ENCODE results near the gene AGR2.

AGR2 gene

DNA sequence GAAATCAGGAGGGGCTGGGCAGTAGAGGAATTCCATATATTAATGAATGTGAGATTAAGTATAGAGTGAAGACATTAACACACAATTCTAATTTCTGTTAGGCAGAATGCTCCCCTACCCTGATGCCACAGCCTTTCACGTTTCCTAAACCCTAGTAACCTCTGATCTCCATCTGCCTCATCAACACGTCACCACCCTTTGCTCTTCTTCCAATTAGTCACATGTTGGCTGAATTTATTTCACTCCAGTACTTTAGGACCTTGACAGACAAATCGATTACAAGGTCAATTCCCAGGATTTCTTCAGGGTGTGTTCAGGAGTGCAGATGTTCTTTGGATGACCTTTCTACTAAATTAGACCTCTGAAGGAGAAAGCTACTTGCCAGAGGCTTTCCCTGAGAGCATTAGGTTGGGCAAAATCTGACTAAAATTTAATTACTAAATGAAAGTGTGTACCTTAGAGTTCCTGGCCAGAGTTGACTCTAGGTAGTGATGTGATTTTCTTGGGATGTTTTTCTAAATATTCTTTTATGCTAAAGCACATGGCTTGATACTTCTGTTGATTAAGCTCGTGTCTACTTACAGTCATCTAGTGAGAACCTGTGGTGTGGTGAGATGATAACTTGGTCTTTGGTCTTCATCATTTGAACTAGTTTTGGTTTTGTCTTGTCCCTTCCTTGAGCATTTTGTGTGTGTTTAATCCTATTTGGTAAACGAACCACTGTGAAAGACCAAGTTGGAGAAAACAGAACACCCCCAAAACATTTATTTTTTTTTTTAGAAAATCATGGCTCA, 12.7 kb downstream of the AGR2 start:
- DNase-seq (ENCODE audit: low read depth): no peak
- Histone ChIP-seq H3K4me3 (ENCODE audit: low read length) (no peak overlapping the region), H3K27me3 (replicated peaks; ENCODE audit: control insufficient read depth, insufficient read depth, low read length) (no peaks in the 10 kb centered on the region), H3K9ac (ENCODE audit: low read length) (no peak overlapping the region), H3K36me3 (ENCODE audit: control insufficient read depth, insufficient read depth, low read length, severe bottlenecking) (no peaks in the 10 kb centered on the region), H3K4me1 (ENCODE audit: control insufficient read depth, insufficient read depth, low read length) (peaks cover 9% of the 10 kb centered on the region), H3K9me3 (ENCODE audit: control insufficient read depth, low read length) (no peaks in the 10 kb centered on the region)

DNA sequence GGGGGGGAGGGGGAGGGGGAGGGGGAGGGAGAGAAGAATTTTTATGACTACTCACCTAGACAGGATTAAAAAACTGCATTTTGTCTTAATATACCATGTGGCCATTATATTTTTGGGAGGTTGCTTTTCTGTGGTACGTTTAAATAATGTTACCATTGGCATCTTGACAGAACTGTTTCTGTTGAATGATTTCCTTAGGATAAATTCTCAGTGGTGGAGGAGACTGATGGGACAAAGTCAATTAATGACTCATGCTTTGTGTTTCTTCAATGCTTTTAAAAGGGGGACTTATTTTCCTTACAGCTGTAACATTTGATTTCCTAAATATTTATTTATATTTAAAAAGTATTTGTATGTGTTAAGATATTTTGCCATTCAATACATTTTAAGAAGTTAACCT, 13.7 kb downstream of the AGR2 start:
- no peak overlapping the region for H3K4me3 ChIP-seq (ENCODE audit: low read length)

DNA sequence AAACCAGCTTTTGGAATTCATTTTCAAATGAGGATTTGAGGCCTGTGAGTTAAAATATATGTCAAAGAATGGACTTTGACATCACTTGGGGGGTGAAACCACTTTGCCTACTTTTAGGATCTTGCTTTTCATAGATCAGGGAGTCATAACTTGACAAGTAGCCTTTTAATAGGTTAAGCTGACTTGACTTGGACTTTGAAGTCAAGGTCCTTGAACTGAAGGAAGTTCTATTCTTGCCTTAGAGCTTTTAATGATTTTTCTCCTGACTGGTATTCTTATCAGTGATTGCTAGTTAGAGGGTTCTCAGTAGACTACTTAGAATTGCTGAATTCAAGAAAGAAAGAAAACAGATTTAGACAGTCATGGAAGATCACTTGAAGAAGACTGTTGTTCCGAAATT, 17.7 kb downstream of the AGR2 start:
- no peaks in the 10 kb centered on the region for H3K9me3 ChIP-seq (ENCODE audit: control insufficient read depth, low read length)
- H3K4me1 ChIP-seq (ENCODE audit: control insufficient read depth, insufficient read depth, low read length): peaks cover 7% of the 10 kb centered on the region
- no peak overlapping the region for H3K9ac ChIP-seq (ENCODE audit: low read length)
- H3K4me3 ChIP-seq (ENCODE audit: low read length): no peak overlapping the region
- no peaks in the 10 kb centered on the region for H3K36me3 ChIP-seq (ENCODE audit: control insufficient read depth, insufficient read depth, low read length, severe bottlenecking)
- DNase-seq (ENCODE audit: low read depth): no peak
- no peaks in the 10 kb centered on the region for H3K27me3 ChIP-seq (replicated peaks; ENCODE audit: control insufficient read depth, insufficient read depth, low read length)

More for the DNA sequence above, 13.7 kb downstream of the AGR2 start:
- no peaks in the 10 kb centered on the region for H3K36me3 ChIP-seq (ENCODE audit: control insufficient read depth, insufficient read depth, low read length, severe bottlenecking)
- no peak overlapping the region for H3K9ac ChIP-seq (ENCODE audit: low read length)
- peaks cover 9% of the 10 kb centered on the region for H3K4me1 ChIP-seq (ENCODE audit: control insufficient read depth, insufficient read depth, low read length)
- DNase-seq (ENCODE audit: low read depth): no peak
- H3K9me3 ChIP-seq (ENCODE audit: control insufficient read depth, low read length): no peaks in the 10 kb centered on the region
- no peaks in the 10 kb centered on the region for H3K27me3 ChIP-seq (replicated peaks; ENCODE audit: control insufficient read depth, insufficient read depth, low read length)

- DNase-seq (ENCODE audit: low read depth): no peak
- H3K4me1 ChIP-seq (ENCODE audit: control insufficient read depth, insufficient read depth, low read length): no peaks in the 10 kb centered on the region
- H3K4me3 ChIP-seq (ENCODE audit: low read length): no peak overlapping the region
- no peaks in the 10 kb centered on the region for H3K36me3 ChIP-seq (ENCODE audit: control insufficient read depth, insufficient read depth, low read length, severe bottlenecking)
- H3K9me3 ChIP-seq (ENCODE audit: control insufficient read depth, low read length): no peaks in the 10 kb centered on the region
- H3K27me3 ChIP-seq (replicated peaks; ENCODE audit: control insufficient read depth, insufficient read depth, low read length): no peaks in the 10 kb centered on the region
- no peak overlapping the region for H3K9ac ChIP-seq (ENCODE audit: low read length)
These were observed 18.5 kb downstream of the AGR2 start for GRCh38 chr7:16786257-16786656.

GRCh38 chr7:16785846-16786245, 19.0 kb downstream of the AGR2 start:
- H3K9ac ChIP-seq (ENCODE audit: low read length): no peak overlapping the region
- no peaks in the 10 kb centered on the region for H3K27me3 ChIP-seq (replicated peaks; ENCODE audit: control insufficient read depth, insufficient read depth, low read length)
- DNase-seq (ENCODE audit: low read depth): no peak
- no peaks in the 10 kb centered on the region for H3K9me3 ChIP-seq (ENCODE audit: control insufficient read depth, low read length)
- H3K4me1 ChIP-seq (ENCODE audit: control insufficient read depth, insufficient read depth, low read length): no peaks in the 10 kb centered on the region
- no peaks in the 10 kb centered on the region for H3K36me3 ChIP-seq (ENCODE audit: control insufficient read depth, insufficient read depth, low read length, severe bottlenecking)
- H3K4me3 ChIP-seq (ENCODE audit: low read length): no peak overlapping the region

- Histone ChIP-seq H3K27me3 (replicated peaks; ENCODE audit: control insufficient read depth, insufficient read depth, low read length) (no peaks in the 10 kb centered on the region), H3K9ac (ENCODE audit: low read length) (no peak overlapping the region), H3K4me3 (ENCODE audit: low read length) (no peak overlapping the region), H3K9me3 (ENCODE audit: control insufficient read depth, low read length) (no peaks in the 10 kb centered on the region), H3K36me3 (ENCODE audit: control insufficient read depth, insufficient read depth, low read length, severe bottlenecking) (no peaks in the 10 kb centered on the region), H3K4me1 (ENCODE audit: control insufficient read depth, insufficient read depth, low read length) (no peaks in the 10 kb centered on the region)
- no peak for DNase-seq (ENCODE audit: low read depth)
These were observed 19.5 kb downstream of the AGR2 start for GRCh38 chr7:16785321-16785720.

DNA sequence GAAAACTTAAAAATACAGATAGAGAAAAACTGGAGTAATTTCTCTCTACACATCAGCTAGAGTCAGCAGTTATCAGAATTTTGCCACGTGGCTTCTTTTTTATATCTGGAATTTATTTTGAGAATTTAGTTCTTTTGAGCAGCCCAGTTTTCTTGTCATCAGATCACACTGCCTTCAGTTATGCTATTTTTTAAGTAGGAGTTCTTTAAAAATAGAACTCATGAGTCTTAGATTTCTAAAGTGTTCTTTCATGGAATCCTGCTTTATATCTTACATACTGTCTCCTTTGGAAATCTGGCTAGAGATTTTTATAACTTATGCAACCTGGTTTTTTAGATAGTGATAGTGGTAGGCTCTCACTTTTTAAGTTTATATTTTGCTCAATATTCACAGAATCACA, 24.2 kb downstream of the AGR2 start:
- no peaks in the 10 kb centered on the region for H3K36me3 ChIP-seq (ENCODE audit: control insufficient read depth, insufficient read depth, low read length, severe bottlenecking)
- no peaks in the 10 kb centered on the region for H3K9me3 ChIP-seq (ENCODE audit: control insufficient read depth, low read length)
- H3K27me3 ChIP-seq (replicated peaks; ENCODE audit: control insufficient read depth, insufficient read depth, low read length): no peaks in the 10 kb centered on the region
- no peak overlapping the region for H3K4me3 ChIP-seq (ENCODE audit: low read length)
- no peak for DNase-seq (ENCODE audit: low read depth)
- no peaks in the 10 kb centered on the region for H3K4me1 ChIP-seq (ENCODE audit: control insufficient read depth, insufficient read depth, low read length)
- H3K9ac ChIP-seq (ENCODE audit: low read length): no peak overlapping the region

GRCh38 chr7:16779051-16779450, 25.7 kb downstream of the AGR2 start:
- Histone ChIP-seq H3K36me3 (ENCODE audit: control insufficient read depth, insufficient read depth, low read length, severe bottlenecking) (no peaks in the 10 kb centered on the region), H3K9ac (ENCODE audit: low read length) (no peak overlapping the region), H3K9me3 (ENCODE audit: control insufficient read depth, low read length) (no peaks in the 10 kb centered on the region), H3K27me3 (replicated peaks; ENCODE audit: control insufficient read depth, insufficient read depth, low read length) (no peaks in the 10 kb centered on the region), H3K4me1 (ENCODE audit: control insufficient read depth, insufficient read depth, low read length) (no peaks in the 10 kb centered on the region), H3K4me3 (ENCODE audit: low read length) (no peak overlapping the region)
- DNase-seq (ENCODE audit: low read depth): no peak

DNA sequence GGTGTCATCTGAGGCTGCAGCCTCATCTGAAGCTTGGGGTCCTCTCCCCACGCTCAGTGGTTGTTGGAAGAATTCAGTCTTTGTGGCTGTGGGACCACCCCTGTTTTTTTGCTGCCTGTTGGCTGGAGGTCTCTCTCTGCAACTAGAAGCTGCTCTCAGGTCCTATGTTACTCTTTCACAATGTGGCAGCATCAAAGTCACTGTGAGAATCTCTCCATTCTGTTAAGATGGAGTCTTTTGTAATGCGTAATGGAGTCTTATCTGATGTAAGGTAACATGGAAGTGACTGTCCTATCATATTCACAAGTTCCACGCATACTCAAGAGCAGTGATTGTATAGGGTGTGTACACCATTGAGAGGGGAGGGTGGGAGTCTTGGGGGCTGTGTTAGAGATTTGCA, 26.3 kb downstream of the AGR2 start:
- H3K4me1 ChIP-seq (ENCODE audit: control insufficient read depth, insufficient read depth, low read length): no peaks in the 10 kb centered on the region
- no peaks in the 10 kb centered on the region for H3K27me3 ChIP-seq (replicated peaks; ENCODE audit: control insufficient read depth, insufficient read depth, low read length)
- no peak for DNase-seq (ENCODE audit: low read depth)
- no peaks in the 10 kb centered on the region for H3K36me3 ChIP-seq (ENCODE audit: control insufficient read depth, insufficient read depth, low read length, severe bottlenecking)
- no peak overlapping the region for H3K9ac ChIP-seq (ENCODE audit: low read length)
- no peaks in the 10 kb centered on the region for H3K9me3 ChIP-seq (ENCODE audit: control insufficient read depth, low read length)
- H3K4me3 ChIP-seq (ENCODE audit: low read length): no peak overlapping the region

- DNase-seq (ENCODE audit: low read depth): no peak
- Histone ChIP-seq H3K9me3 (ENCODE audit: control insufficient read depth, low read length) (no peaks in the 10 kb centered on the region), H3K4me1 (ENCODE audit: control insufficient read depth, insufficient read depth, low read length) (no peaks in the 10 kb centered on the region), H3K36me3 (ENCODE audit: control insufficient read depth, insufficient read depth, low read length, severe bottlenecking) (no peaks in the 10 kb centered on the region), H3K27me3 (replicated peaks; ENCODE audit: control insufficient read depth, insufficient read depth, low read length) (no peaks in the 10 kb centered on the region), H3K4me3 (ENCODE audit: low read length) (no peak overlapping the region), H3K9ac (ENCODE audit: low read length) (no peak overlapping the region)
These were observed 28.7 kb downstream of the AGR2 start for GRCh38 chr7:16776053-16776452.

DNA sequence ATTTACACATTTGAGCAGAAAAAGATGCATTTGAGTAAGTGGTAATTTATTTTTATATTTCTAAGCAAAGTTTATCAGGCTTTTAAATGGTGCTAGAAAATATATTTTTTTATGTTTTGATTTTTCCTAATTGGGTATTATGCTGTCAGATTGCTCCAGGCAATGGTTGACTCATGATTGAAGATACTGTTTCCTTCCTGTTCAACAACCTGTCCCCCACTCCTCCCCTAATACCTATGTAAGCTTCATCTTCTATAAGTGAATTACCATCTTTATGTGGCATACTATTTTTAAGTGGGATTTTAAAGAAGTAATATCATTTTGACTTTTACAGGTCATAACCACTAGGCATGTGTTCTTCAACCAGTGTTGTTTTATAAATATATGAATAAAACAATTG, 29.8 kb downstream of the AGR2 start:
- Histone ChIP-seq H3K36me3 (ENCODE audit: control insufficient read depth, insufficient read depth, low read length, severe bottlenecking) (no peaks in the 10 kb centered on the region), H3K4me3 (ENCODE audit: low read length) (no peak overlapping the region), H3K9me3 (ENCODE audit: control insufficient read depth, low read length) (no peaks in the 10 kb centered on the region), H3K9ac (ENCODE audit: low read length) (no peak overlapping the region), H3K4me1 (ENCODE audit: control insufficient read depth, insufficient read depth, low read length) (no peaks in the 10 kb centered on the region), H3K27me3 (replicated peaks; ENCODE audit: control insufficient read depth, insufficient read depth, low read length) (no peaks in the 10 kb centered on the region)
- DNase-seq (ENCODE audit: low read depth): no peak

DNA sequence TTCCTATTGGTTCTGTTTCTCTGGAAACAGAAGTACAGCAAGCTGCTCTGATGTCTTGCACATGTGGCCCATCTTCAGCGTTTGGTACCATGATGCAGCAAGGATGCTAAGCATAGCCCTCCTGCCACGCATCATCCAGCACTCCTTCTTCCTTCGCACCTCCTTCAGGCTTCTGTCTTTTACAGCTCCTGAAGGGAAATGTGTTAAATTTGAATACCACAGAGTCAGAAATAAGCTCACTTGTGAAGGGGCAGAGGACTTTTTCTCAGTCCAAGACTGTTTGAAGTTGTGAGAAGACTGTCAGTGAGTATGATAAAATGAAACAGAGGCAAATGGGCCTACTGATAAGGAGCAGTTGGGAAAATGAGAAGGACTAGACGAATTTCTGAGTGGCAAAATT, 30.5 kb downstream of the AGR2 start:
- Histone ChIP-seq H3K36me3 (ENCODE audit: control insufficient read depth, insufficient read depth, low read length, severe bottlenecking) (no peaks in the 10 kb centered on the region), H3K9ac (ENCODE audit: low read length) (no peak overlapping the region), H3K4me1 (ENCODE audit: control insufficient read depth, insufficient read depth, low read length) (no peaks in the 10 kb centered on the region), H3K9me3 (ENCODE audit: control insufficient read depth, low read length) (no peaks in the 10 kb centered on the region), H3K27me3 (replicated peaks; ENCODE audit: control insufficient read depth, insufficient read depth, low read length) (no peaks in the 10 kb centered on the region), H3K4me3 (ENCODE audit: low read length) (no peak overlapping the region)
- no peak for DNase-seq (ENCODE audit: low read depth)
